Measurements from ENCODE around the gene LMAN1L.
A peak's percentile ranks its signal among the peaks of the same experiment; 100 is the strongest.

LMAN1L gene

DNA sequence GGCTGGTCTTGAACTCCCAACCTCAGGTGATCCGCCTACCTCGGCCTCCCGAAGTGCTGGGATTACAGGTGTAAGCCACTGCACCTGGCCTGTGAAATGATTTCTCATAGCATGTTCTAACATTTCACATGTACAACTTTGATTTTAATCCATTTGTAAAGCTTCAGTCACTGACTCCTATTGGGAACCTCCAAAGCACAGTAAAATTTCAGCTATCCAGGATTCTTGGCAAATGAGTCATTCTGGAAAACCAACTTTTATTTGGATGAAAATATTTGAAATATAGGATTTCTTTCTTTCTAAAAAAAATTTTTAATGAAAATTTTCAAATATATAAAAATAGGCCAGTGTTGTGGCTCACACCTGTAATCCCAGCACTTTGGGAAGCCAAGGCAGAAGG lies 2.7 kb upstream of the LMAN1L start:
- peaks cover 21% of the 10 kb centered on the region for H3K4me1 ChIP-seq (ENCODE audit: insufficient read depth, insufficient read length)
- no peaks in the 10 kb centered on the region for H3K9me3 ChIP-seq (ENCODE audit: insufficient read depth, low read length)
- H3K36me3 ChIP-seq (ENCODE audit: insufficient read depth, insufficient read length, low read length): peaks cover 2% of the 10 kb centered on the region
- H3K9ac ChIP-seq (ENCODE audit: insufficient read length, low read depth): no peak overlapping the region
- no peaks in the 10 kb centered on the region for H3K27me3 ChIP-seq (ENCODE audit: insufficient read depth, insufficient read length)
- DNase-seq (ENCODE audit: low read depth, low spot score): no peak
- no peak for TF ChIP-seq ZNF274 (IDR thresholded peaks at IDR 0.05; ENCODE audit: low read depth, low read length)
- no peak for TF ChIP-seq YY1 (IDR thresholded peaks at IDR 0.05; ENCODE audit: insufficient read depth, insufficient read length)
- TF ChIP-seq SUZ12 (IDR thresholded peaks at IDR 0.05; ENCODE audit: extremely low read depth, insufficient read depth, insufficient read length): no peak
- H3K4me3 ChIP-seq (ENCODE audit: insufficient read length, low read depth): no peak overlapping the region

DNA sequence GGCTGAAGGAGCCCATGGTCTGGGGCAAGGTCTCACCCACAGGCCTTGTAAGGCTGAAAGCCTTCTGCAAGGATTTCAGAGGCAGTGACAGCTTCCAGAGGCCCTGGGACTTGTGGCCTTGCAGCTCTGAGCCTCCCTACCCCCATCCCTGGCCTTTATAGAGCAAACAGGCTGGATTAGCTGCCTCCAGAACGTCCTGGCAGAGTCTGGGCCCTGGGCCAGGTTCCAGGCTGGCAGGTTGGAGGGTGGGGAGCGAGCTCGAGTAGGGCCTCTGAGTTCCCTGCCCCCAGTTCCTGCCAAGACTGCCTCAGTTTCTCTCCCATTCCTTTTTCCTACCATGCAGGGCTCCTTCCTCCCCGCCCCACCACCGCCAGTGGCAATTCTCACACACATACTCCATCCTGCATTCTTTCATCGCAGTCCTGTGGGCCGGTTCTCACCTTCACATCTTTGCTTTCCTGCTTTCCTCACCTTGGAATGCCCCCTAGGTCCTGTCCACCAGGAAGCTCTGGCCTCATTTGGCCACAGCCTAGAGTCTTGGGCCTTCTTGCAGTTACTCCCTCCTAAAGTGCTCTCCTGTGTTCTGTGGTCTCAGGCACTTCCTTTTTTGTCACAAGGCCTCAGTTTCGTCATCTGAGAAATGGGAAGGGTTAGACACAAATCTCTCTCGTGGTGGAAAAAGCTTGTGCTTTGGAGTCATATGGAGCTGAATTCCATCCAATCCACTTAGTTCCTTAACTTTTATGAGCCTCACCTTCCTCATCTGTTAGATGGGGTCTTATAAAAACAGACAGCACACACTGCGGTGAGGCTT lies 2.7 kb downstream of the LMAN1L start:
- Histone ChIP-seq H3K9ac (ENCODE audit: insufficient read length, low read depth) (no peak overlapping the region), H3K9me3 (ENCODE audit: insufficient read depth, low read length) (no peaks in the 10 kb centered on the region), H3K27me3 (ENCODE audit: insufficient read depth, insufficient read length) (no peaks in the 10 kb centered on the region), H3K4me3 (ENCODE audit: insufficient read length, low read depth) (no peak overlapping the region), H3K4me1 (ENCODE audit: insufficient read depth, insufficient read length) (peaks cover 48% of the 10 kb centered on the region), H3K36me3 (ENCODE audit: insufficient read depth, insufficient read length, low read length) (no peaks in the 10 kb centered on the region)
- DNase-seq (ENCODE audit: low read depth, low spot score): no peak
- TF ChIP-seq ZNF274 (IDR thresholded peaks at IDR 0.05; ENCODE audit: low read depth, low read length): no peak

- DNase-seq (ENCODE audit: low read depth, low spot score): no peak
- peaks cover 54% of the 10 kb centered on the region for H3K4me1 ChIP-seq (ENCODE audit: insufficient read depth, insufficient read length)
Observed at GRCh38 chr15:74815961-74816360, 3.3 kb downstream of the LMAN1L start.

GRCh38 chr15:74816624-74817369 lies 4.2 kb downstream of the LMAN1L start:
- TF ChIP-seq YY1 (IDR thresholded peaks at IDR 0.05; ENCODE audit: insufficient read depth, insufficient read length) (no peak), ZNF274 (IDR thresholded peaks at IDR 0.05; ENCODE audit: low read depth, low read length) (no peak), SUZ12 (IDR thresholded peaks at IDR 0.05; ENCODE audit: extremely low read depth, insufficient read depth, insufficient read length) (no peak)
- Histone ChIP-seq H3K4me3 (ENCODE audit: insufficient read length, low read depth) (no peak overlapping the region), H3K4me1 (ENCODE audit: insufficient read depth, insufficient read length) (peaks cover 62% of the 10 kb centered on the region), H3K36me3 (ENCODE audit: insufficient read depth, insufficient read length, low read length) (no peaks in the 10 kb centered on the region), H3K27me3 (ENCODE audit: insufficient read depth, insufficient read length) (no peaks in the 10 kb centered on the region), H3K9ac (ENCODE audit: insufficient read length, low read depth) (peak overlapping the region; percentile 57), H3K9me3 (ENCODE audit: insufficient read depth, low read length) (no peaks in the 10 kb centered on the region)
- DNase-seq (ENCODE audit: low read depth, low spot score): no peak

More at GRCh38 chr15:74815961-74816360, 3.3 kb downstream of the LMAN1L start:
- no peaks in the 10 kb centered on the region for H3K36me3 ChIP-seq (ENCODE audit: insufficient read depth, insufficient read length, low read length)
- H3K9ac ChIP-seq (ENCODE audit: insufficient read length, low read depth): no peak overlapping the region
- no peak overlapping the region for H3K4me3 ChIP-seq (ENCODE audit: insufficient read length, low read depth)
- H3K27me3 ChIP-seq (ENCODE audit: insufficient read depth, insufficient read length): no peaks in the 10 kb centered on the region
- H3K9me3 ChIP-seq (ENCODE audit: insufficient read depth, low read length): no peaks in the 10 kb centered on the region
- TF ChIP-seq SUZ12 (IDR thresholded peaks at IDR 0.05; ENCODE audit: extremely low read depth, insufficient read depth, insufficient read length): no peak
- TF ChIP-seq YY1 (IDR thresholded peaks at IDR 0.05; ENCODE audit: insufficient read depth, insufficient read length): no peak
- no peak for TF ChIP-seq ZNF274 (IDR thresholded peaks at IDR 0.05; ENCODE audit: low read depth, low read length)

DNA sequence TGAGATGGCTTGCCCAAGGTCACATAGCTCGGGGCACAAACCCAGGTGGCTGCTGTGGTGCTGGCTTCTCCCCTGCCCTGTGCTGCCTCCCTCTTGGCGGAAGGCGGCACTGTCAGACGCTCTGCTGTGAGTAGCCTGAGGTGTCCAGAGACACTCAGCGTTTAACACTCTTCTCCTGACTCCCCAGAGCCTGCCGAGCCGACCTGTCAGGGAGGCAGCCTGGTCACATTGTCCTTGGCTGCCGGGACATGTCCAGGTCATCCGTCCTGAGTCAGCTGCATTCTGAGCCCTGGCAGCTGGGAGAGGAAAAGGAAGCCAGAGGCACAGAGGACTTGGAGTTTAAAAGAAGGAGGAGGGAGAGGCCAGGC lies 4.7 kb downstream of the LMAN1L start:
- DNase-seq (ENCODE audit: low read depth, low spot score): no peak
- H3K4me3 ChIP-seq (ENCODE audit: insufficient read length, low read depth): no peak overlapping the region
- TF ChIP-seq YY1 (IDR thresholded peaks at IDR 0.05; ENCODE audit: insufficient read depth, insufficient read length) (no peak), ZNF274 (IDR thresholded peaks at IDR 0.05; ENCODE audit: low read depth, low read length) (no peak), SUZ12 (IDR thresholded peaks at IDR 0.05; ENCODE audit: extremely low read depth, insufficient read depth, insufficient read length) (no peak)
- H3K27me3 ChIP-seq (ENCODE audit: insufficient read depth, insufficient read length): no peaks in the 10 kb centered on the region
- peak overlapping the region; percentile 57 for H3K9ac ChIP-seq (ENCODE audit: insufficient read length, low read depth)
- no peaks in the 10 kb centered on the region for H3K9me3 ChIP-seq (ENCODE audit: insufficient read depth, low read length)
- H3K36me3 ChIP-seq (ENCODE audit: insufficient read depth, insufficient read length, low read length): no peaks in the 10 kb centered on the region
- peaks cover 60% of the 10 kb centered on the region for H3K4me1 ChIP-seq (ENCODE audit: insufficient read depth, insufficient read length)

DNA sequence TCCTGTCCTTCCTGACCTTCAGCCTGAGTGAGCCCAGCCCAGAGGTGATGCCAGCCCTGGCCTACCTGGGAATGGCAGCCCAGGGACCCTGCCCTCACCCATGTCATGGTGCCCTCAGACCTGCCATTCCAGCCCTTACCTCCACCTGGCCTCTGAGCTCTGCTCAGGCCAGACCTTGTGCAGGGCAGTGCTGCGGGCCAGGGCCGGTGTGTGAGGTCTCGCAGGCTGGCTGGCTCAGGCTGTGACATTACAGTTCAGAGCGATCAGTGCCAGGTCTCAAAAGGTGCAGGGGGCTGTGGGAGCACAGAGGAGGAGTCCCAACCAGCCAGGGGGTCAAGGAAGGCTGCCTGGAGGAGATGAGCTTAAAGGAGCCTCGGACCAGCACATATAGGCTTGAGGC lies 7.4 kb downstream of the LMAN1L start:
- H3K9ac ChIP-seq (ENCODE audit: insufficient read length, low read depth): peak overlapping the region; percentile 16
- no peaks in the 10 kb centered on the region for H3K36me3 ChIP-seq (ENCODE audit: insufficient read depth, insufficient read length, low read length)
- H3K4me1 ChIP-seq (ENCODE audit: insufficient read depth, insufficient read length): peaks cover 52% of the 10 kb centered on the region

GRCh38 chr15:74821091-74821789 lies 8.6 kb downstream of the LMAN1L start:
- TF ChIP-seq YY1 (IDR thresholded peaks at IDR 0.05; ENCODE audit: insufficient read depth, insufficient read length): no peak
- TF ChIP-seq ZNF274 (IDR thresholded peaks at IDR 0.05; ENCODE audit: low read depth, low read length): no peak
- no peak for TF ChIP-seq SUZ12 (IDR thresholded peaks at IDR 0.05; ENCODE audit: extremely low read depth, insufficient read depth, insufficient read length)
- H3K4me1 ChIP-seq (ENCODE audit: insufficient read depth, insufficient read length): peaks cover 41% of the 10 kb centered on the region
- no peak overlapping the region for H3K9ac ChIP-seq (ENCODE audit: insufficient read length, low read depth)
- peaks cover 26% of the 10 kb centered on the region for H3K27me3 ChIP-seq (ENCODE audit: insufficient read depth, insufficient read length)
- no peak for DNase-seq (ENCODE audit: low read depth, low spot score)
- no peak overlapping the region for H3K4me3 ChIP-seq (ENCODE audit: insufficient read length, low read depth)
- no peaks in the 10 kb centered on the region for H3K9me3 ChIP-seq (ENCODE audit: insufficient read depth, low read length)
- H3K36me3 ChIP-seq (ENCODE audit: insufficient read depth, insufficient read length, low read length): no peaks in the 10 kb centered on the region

More for the DNA sequence above, 7.4 kb downstream of the LMAN1L start:
- DNase-seq (ENCODE audit: low read depth, low spot score): no peak
- H3K27me3 ChIP-seq (ENCODE audit: insufficient read depth, insufficient read length): peaks cover 14% of the 10 kb centered on the region
- H3K9me3 ChIP-seq (ENCODE audit: insufficient read depth, low read length): no peaks in the 10 kb centered on the region
- H3K4me3 ChIP-seq (ENCODE audit: insufficient read length, low read depth): no peak overlapping the region
- no peak for TF ChIP-seq SUZ12 (IDR thresholded peaks at IDR 0.05; ENCODE audit: extremely low read depth, insufficient read depth, insufficient read length)
- no peak for TF ChIP-seq ZNF274 (IDR thresholded peaks at IDR 0.05; ENCODE audit: low read depth, low read length)
- no peak for TF ChIP-seq YY1 (IDR thresholded peaks at IDR 0.05; ENCODE audit: insufficient read depth, insufficient read length)

All from NT2/D1 (cell line).